D721Med (cell line): Measurements from ENCODE around the gene ANKRD39.

Experiments
- DNase-seq: peaks from one replicate; pipeline ENCODE4 v3.0.0; 2011; ENCODE audit warnings: low spot score; ENCODE audit not compliant: insufficient read length
- FAIRE-seq: peaks from 2 replicates; lab custom pipeline; 2011; peaks lifted over from hg19 to GRCh38; lab: Jason Lieb, UNC
- TF ChIP-seq, protein P1 (sequence below): IDR thresholded peaks from 2 replicates; pipeline ENCODE4 v1.5.1; 2012; ENCODE audit warnings: mild to moderate bottlenecking, control low read depth; ENCODE audit not compliant: insufficient read depth; ENCODE audit errors: missing control alignments

The ANKRD39 gene

DNA sequence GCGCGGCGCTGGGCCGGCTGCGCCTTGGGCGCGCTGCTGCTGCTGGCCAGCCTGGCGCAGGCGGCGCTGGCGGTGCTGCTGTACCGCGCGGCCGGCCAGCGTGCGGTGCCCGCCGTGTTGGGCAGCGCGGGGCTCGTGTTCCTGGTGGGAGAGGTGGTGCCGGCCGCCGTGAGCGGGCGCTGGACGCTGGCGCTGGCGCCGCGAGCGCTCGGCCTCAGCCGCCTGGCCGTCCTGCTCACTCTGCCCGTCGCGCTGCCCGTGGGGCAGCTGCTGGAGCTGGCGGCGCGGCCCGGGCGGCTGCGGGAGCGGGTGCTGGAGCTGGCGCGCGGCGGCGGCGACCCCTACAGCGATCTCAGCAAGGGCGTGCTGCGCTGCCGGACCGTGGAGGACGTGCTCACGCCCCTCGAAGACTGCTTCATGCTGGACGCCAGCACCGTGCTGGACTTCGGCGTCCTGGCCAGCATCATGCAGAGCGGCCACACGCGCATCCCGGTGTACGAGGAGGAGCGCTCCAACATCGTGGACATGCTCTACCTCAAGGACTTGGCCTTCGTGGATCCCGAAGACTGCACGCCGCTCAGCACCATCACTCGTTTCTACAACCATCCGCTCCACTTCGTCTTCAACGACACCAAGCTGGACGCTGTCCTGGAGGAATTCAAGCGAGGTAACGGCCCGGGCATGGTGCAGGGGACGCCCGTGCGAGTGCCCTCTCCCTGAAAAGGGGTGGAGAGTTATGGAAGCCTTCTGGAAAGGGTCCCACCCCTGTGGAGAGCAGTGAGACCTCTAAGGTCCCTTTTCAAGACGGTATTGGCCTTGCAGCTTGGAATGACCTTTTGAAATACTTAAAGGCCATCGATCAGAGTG lies 40.7 kb downstream of the ANKRD39 start:
- DNase-seq, result no peak
- TF ChIP-seq, protein P1, sequence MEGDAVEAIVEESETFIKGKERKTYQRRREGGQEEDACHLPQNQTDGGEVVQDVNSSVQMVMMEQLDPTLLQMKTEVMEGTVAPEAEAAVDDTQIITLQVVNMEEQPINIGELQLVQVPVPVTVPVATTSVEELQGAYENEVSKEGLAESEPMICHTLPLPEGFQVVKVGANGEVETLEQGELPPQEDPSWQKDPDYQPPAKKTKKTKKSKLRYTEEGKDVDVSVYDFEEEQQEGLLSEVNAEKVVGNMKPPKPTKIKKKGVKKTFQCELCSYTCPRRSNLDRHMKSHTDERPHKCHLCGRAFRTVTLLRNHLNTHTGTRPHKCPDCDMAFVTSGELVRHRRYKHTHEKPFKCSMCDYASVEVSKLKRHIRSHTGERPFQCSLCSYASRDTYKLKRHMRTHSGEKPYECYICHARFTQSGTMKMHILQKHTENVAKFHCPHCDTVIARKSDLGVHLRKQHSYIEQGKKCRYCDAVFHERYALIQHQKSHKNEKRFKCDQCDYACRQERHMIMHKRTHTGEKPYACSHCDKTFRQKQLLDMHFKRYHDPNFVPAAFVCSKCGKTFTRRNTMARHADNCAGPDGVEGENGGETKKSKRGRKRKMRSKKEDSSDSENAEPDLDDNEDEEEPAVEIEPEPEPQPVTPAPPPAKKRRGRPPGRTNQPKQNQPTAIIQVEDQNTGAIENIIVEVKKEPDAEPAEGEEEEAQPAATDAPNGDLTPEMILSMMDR, result no peak
- FAIRE-seq, result no peak

DNA sequence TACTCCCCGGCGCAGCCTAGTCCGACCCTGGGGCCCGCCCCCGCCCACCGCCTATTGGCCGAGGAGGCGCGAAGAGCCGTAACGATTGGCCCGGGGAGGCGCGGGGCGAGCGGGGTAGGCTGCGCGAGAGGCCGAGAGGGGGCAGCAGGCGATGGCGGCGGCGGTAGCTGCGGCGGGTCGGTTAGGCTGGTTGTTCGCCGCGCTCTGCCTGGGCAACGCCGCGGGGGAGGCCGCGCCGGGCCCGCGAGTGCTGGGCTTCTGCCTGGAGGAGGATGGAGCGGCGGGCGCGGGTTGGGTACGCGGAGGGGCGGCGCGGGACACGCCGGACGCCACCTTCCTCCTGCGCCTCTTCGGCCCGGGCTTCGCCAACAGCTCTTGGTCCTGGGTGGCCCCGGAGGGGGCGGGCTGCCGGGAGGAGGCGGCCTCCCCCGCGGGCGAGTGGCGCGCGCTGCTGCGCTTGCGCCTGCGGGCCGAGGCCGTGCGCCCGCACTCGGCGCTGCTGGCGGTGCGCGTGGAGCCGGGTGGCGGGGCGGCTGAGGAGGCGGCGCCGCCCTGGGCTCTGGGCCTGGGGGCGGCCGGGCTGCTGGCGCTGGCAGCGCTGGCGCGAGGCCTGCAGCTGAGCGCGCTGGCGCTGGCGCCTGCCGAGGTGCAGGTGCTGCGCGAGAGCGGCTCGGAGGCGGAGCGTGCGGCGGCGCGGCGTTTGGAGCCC lies 41.5 kb downstream of the ANKRD39 start, which contains the start of gene CNNM3:
CNNM3 (plus strand) TSS at position 142 of the 709 bp plus-strand sequence; CDS start at position 152, 10 bp downstream.
- DNase-seq, result peak; percentile 97
- TF ChIP-seq, protein P1, result peak; percentile 14
- FAIRE-seq, result no peak

DNA sequence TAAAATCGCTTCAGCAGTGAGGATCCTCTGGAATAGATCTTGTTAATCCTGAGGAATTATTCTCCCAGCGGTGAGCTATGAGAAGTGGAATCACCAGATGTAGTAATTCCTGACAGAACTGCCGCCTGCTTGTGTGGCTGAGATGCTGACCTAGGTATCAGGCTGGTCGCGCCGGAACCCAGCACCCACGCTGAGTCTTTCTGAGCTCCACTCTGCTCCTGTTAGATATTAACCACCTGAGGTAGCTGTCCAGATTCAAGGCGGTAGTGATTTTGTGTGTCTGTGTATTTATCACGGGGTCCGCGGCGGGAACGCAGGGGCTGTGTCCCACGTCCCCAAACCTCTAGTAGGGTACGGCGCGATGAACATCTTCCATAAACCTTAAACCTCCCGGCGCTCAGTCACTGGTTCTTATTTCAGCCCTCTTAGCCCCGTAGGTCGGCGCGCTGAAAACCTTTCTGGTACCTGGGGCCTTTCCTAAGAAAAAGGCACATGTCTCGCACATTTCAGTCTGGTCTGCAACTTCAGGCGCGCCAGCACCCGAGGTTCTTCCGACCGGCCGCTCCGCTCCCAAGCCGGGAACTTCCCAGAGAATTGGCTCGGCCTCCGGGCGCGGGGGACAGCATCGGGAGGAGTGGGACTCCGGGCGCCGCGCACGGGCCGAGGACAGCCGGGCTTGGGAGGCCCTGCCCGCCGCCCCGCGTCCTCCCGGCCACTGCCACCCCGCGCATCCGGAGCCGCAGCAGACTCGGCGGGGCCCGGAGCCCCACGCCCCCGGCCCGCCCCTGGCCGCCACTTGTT lies 42.3 kb downstream of the ANKRD39 start:
- TF ChIP-seq, protein P1, result no peak
- DNase-seq (peak; percentile 61), FAIRE-seq (no peak)

DNA sequence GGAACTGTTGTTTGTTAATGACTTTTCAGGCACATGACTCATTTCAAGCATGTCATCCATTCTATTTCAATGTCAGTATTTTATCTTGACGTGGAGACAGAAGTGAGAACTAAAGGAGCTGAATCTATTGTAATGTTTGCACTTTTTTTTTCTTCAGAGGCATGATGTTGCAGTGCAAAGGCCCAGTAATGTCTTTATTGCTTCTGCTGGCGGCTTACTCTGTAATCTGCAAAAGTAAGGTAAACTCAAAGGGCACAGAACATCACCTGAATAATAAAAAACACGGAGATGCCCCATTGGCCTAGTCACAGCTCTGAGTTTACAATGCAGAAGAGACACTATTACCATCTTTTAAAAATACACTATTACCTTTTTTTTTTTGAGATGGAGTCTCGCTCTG lies 44.2 kb downstream of the ANKRD39 start:
- TF ChIP-seq, protein P1, result no peak
- DNase-seq, result no peak
- no peak for FAIRE-seq

DNA sequence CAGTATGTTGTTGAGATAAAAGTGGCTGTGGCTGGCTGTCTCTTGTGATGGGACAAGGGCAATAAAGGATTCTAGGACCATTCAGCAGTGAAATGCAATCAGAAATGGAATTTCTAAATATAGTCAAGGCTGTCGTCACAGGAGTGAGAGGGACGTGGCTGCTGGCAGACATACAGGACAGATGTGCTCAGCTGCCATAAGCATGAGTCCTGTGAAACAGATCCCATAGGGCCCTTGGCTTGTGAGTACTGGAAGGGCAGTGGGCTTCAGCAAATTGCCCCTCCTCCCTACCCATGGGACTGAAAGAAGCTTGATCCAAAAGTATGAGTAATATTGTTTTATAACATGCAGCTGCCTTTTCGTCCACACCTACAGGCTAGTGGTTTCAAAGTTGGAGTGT lies 45.9 kb downstream of the ANKRD39 start:
- TF ChIP-seq, protein P1, result no peak
- no peak for FAIRE-seq

DNA sequence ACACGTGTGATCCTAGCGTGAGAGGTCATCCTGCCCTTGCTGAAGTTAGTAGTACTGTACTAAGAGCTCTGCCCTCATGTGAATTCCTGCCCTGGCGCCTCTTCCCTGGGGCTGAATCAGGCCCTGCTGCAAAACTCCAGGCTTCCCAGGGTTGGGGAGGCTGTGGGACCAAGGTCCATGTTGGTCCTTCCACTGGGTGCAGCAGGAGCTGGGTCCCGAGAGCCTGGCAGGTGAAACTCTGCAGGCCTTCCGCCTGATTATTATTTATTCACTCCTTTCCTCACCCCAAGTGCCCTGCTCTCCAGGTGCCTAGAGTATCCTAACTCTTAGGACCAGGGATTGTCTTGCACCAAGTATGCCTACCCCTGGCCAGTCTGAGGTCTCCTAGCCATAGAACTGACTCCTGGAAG lies 47.0 kb downstream of the ANKRD39 start:
- TF ChIP-seq, protein P1, result no peak
- FAIRE-seq (no peak), DNase-seq (no peak)

More for the DNA sequence above, 45.9 kb downstream of the ANKRD39 start:
- DNase-seq, result no peak
